Liver (tissue), 9 donors: Measurements from ENCODE around the gene HUS1. TPM values are rescaled to one million over a fixed set of nuclear protein-coding genes. Genes with fewer than 3 reads are reported as not detected.

Experiments
- DNase-seq: peaks from one replicate; pipeline ENCODE4 v3.0.0-alpha.2; 2017; ENCODE audit warnings: low spot score
- H3K27ac ChIP-seq, 2 donors: one replicate each; pipeline ENCODE4 v1.7.0; 2013; ENCODE audit warnings: inconsistent platforms in 2 of 2, low read length in 2 of 2, control low read depth in 1 of 2, low read depth in 1 of 2, mild to moderate bottlenecking in 1 of 2
- H3K27me3 ChIP-seq, 4 donors: one replicate each; pipeline versions ENCODE4 v1.6.1 to v1.7.0; 2013; ENCODE audit warnings: low read length in 3 of 4, inconsistent platforms in 1 of 4, mild to moderate bottlenecking in 1 of 4, moderate library complexity in 1 of 4; ENCODE audit not compliant: control insufficient read depth in 4 of 4, insufficient read depth in 4 of 4
- H3K36me3 ChIP-seq, 4 donors: one replicate each; pipeline versions ENCODE4 v1.6.1 to v1.7.0; 2013; ENCODE audit warnings: low read length in 3 of 4, mild to moderate bottlenecking in 3 of 4, low read depth in 1 of 4, moderate library complexity in 1 of 4; ENCODE audit not compliant: control insufficient read depth in 4 of 4, insufficient read depth in 3 of 4
- H3K4me1 ChIP-seq, 4 donors: one replicate each; pipeline versions ENCODE4 v1.6.1 to v1.7.0; 2013; ENCODE audit warnings: low read length in 3 of 4, mild to moderate bottlenecking in 3 of 4, moderate library complexity in 1 of 4; ENCODE audit not compliant: control insufficient read depth in 4 of 4, insufficient read depth in 4 of 4
- H3K4me3 ChIP-seq, 3 donors: one replicate each; pipeline versions ENCODE4 v1.6.1 to v1.7.0; 2013; ENCODE audit warnings: low read length in 3 of 3, control low read depth in 1 of 3, low read depth in 1 of 3, mild to moderate bottlenecking in 1 of 3
- H3K9ac ChIP-seq, 2 donors: one replicate each; pipeline ENCODE4 v1.7.0; 2013; ENCODE audit warnings: low read length in 2 of 2, mild to moderate bottlenecking in 2 of 2, moderate library complexity in 2 of 2, control low read depth in 1 of 2, low read depth in 1 of 2
- H3K9me3 ChIP-seq, 4 donors: one replicate each; pipeline versions ENCODE4 v1.6.1 to v1.7.0; 2013; ENCODE audit warnings: low read length in 3 of 4; ENCODE audit not compliant: control insufficient read depth in 4 of 4
- ATF3 ChIP-seq: IDR thresholded peaks from 2 replicates; pipeline ENCODE4 v1.6.1; 2016; ENCODE audit warnings: antibody characterized with exemption
- CTCF ChIP-seq: fragments of 150-350 bp; IDR thresholded peaks from 2 replicates; pipeline ENCODE4 v1.5.1; 2017; ENCODE audit warnings: improper control_type of control experiment, low read depth, low read length; ENCODE audit not compliant: missing input control
- FOXA1 ChIP-seq: IDR thresholded peaks from 2 replicates; pipeline ENCODE4 v1.6.1; 2016; ENCODE audit warnings: antibody characterized with exemption
- FOXA2 ChIP-seq: IDR thresholded peaks from 2 replicates; pipeline ENCODE4 v1.6.1; 2016; ENCODE audit warnings: antibody characterized with exemption
- GABPA ChIP-seq, 2 donors: IDR thresholded peaks in 1 of 2; conservative IDR thresholded peaks in 1 of 2; 2 replicates each; pipeline ENCODE4 v1.6.1; 2016; ENCODE audit warnings: antibody characterized with exemption in 2 of 2, mild to moderate bottlenecking in 1 of 2, moderate library complexity in 1 of 2
- HNF4A ChIP-seq, 2 donors: conservative IDR thresholded peaks; 2 replicates each; pipeline ENCODE4 v1.6.1; 2016; ENCODE audit warnings: antibody characterized with exemption in 2 of 2, mild to moderate bottlenecking in 2 of 2
- HNF4G ChIP-seq: IDR thresholded peaks from 2 replicates; pipeline ENCODE4 v1.6.1; 2016; ENCODE audit warnings: antibody characterized with exemption
- JUND ChIP-seq, 2 donors: IDR thresholded peaks; 2 replicates each; pipeline ENCODE4 v1.6.1; 2016; ENCODE audit warnings: antibody characterized with exemption in 2 of 2
- NR2F2 ChIP-seq: IDR thresholded peaks from 2 replicates; pipeline ENCODE4 v1.6.1; 2016; ENCODE audit warnings: antibody characterized with exemption
- REST ChIP-seq: IDR thresholded peaks from 2 replicates; pipeline ENCODE4 v1.6.1; 2016; ENCODE audit warnings: antibody characterized with exemption, mild to moderate bottlenecking
- RXRA ChIP-seq, 2 donors: IDR thresholded peaks; 2 replicates each; pipeline ENCODE4 v1.6.1; 2017 to 2018; ENCODE audit warnings: antibody characterized with exemption in 2 of 2, mild to moderate bottlenecking in 1 of 2
- SP1 ChIP-seq: IDR thresholded peaks from 2 replicates; pipeline ENCODE4 v1.6.1; 2018; ENCODE audit warnings: antibody characterized with exemption, mild to moderate bottlenecking
- TAF1 ChIP-seq: conservative IDR thresholded peaks from 2 replicates; pipeline ENCODE4 v1.6.1; 2016; ENCODE audit warnings: antibody characterized with exemption, mild to moderate bottlenecking
- WGBS: extraction: QIAGEN DNeasy Blood & Tissue Kit; methylation state at CpG from one replicate; pipeline ENCODE4 v1.1.7; 2013; 5-methylcytosine and 5-hydroxymethylcytosine counted together
- polyA plus RNA-seq, 2 donors: library from polyadenylated mRNA; stranded (reverse) in 1 of 2; unstranded in 1 of 2; fragments of 200-250 nt in 1 of 2; fragments of >200 nt in 1 of 2; fragmentation: Nextera tagmentation in 1 of 2; extraction: Ambion mirVana in 1 of 2; gene quantifications; one replicate each; pipeline versions ENCODE4 v1.2.1 to v1.2.3, GENCODE V29; 2013 to 2015
- total RNA-seq, 2 donors: library from RNA; depleted of rRNA; stranded (reverse); fragments of >200 nt; gene quantifications; one replicate each; pipeline ENCODE4 v1.2.3, GENCODE V29; 2014
- TF ChIP-seq, protein P1 (sequence below): IDR thresholded peaks from 2 replicates; pipeline ENCODE4 v1.6.1; 2016; ENCODE audit warnings: antibody characterized with exemption
- TF ChIP-seq, protein P2 (sequence below): IDR thresholded peaks from 2 replicates; pipeline ENCODE4 v1.6.1; 2016; ENCODE audit warnings: antibody characterized with exemption
- donor health status: healthy.
- donor health status: healthy.
- donor health status: healthy.
- donor health status: healthy.
- donor health status: healthy.

Gene HUS1
- total and polyA plus RNA-seq, 4 donors, result 9.2 to 39.0 (median 18.4) TPM

DNA sequence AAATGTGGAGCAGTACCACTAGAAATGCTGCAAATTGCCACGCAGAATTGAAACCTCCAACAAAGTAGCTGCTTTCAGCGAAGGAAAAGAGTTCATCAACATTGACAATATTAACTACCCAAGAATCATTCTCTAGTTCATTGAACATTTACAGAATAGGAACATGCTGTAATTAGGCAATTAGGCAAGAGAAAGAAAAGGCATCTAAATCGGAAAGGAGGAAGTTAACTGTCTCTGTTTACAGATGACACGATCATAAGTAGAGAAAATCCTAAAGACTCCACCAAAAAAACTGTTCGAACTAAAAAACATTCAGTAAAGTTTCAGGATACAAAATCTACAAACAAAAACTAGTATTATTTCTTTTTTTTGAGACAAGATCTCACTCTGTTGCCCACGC, 22.3 kb downstream of the HUS1 start (continued):
- TF ChIP-seq CTCF, result no peak
- no peak for TF ChIP-seq ATF3

DNA sequence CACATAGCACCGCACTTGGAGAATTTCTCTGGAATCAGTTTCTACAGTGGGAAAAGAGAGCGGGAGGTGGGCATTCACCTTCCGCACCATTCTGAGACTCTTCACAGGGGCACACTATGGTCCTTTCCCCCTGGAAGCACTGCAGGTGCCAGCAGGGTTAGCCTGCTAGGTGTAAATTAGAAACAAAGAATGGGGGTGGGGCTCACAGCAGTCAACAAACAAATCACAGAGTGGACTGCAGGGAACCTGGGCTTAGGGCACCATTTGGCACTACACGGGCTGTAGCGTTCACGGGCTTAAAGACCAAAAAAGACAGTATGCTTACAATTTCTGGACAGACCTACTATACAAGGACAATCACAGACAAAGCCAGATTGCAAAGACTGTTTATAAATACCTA, 23.2 kb downstream of the HUS1 start:
- WGBS, result 81% methylated on average over 6 of the region's 6 CpGs
- no peaks in the 10 kb centered on the region for H3K27me3 ChIP-seq
- no peak for TF ChIP-seq FOXA1
- TF ChIP-seq JUND (IDR thresholded peaks at IDR 0.05), result no peak
- TF ChIP-seq TAF1, result no peak
- TF ChIP-seq HNF4G, result no peak
- no peak for TF ChIP-seq NR2F2
- TF ChIP-seq FOXA2, result no peak
- no peak for TF ChIP-seq HNF4A (conservative IDR thresholded peaks at IDR 0.05)
- TF ChIP-seq SP1, result no peak
- TF ChIP-seq CTCF, result no peak
- TF ChIP-seq, protein P1, sequence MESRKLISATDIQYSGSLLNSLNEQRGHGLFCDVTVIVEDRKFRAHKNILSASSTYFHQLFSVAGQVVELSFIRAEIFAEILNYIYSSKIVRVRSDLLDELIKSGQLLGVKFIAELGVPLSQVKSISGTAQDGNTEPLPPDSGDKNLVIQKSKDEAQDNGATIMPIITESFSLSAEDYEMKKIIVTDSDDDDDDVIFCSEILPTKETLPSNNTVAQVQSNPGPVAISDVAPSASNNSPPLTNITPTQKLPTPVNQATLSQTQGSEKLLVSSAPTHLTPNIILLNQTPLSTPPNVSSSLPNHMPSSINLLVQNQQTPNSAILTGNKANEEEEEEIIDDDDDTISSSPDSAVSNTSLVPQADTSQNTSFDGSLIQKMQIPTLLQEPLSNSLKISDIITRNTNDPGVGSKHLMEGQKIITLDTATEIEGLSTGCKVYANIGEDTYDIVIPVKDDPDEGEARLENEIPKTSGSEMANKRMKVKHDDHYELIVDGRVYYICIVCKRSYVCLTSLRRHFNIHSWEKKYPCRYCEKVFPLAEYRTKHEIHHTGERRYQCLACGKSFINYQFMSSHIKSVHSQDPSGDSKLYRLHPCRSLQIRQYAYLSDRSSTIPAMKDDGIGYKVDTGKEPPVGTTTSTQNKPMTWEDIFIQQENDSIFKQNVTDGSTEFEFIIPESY, result no peak
- TF ChIP-seq REST, result no peak
- TF ChIP-seq ATF3, result no peak
- TF ChIP-seq, protein P2, sequence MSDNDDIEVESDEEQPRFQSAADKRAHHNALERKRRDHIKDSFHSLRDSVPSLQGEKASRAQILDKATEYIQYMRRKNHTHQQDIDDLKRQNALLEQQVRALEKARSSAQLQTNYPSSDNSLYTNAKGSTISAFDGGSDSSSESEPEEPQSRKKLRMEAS, result no peak
- TF ChIP-seq GABPA (IDR thresholded peaks at IDR 0.05 in 1 of 2, conservative IDR thresholded peaks at IDR 0.05 in 1 of 2), result no peak
- TF ChIP-seq RXRA (IDR thresholded peaks at IDR 0.05), result no peak
- DNase-seq, result no peak
- no peak overlapping the region for H3K27ac ChIP-seq
- H3K4me3 ChIP-seq, result no peak overlapping the region
- H3K36me3 ChIP-seq, result peaks cover 0 to 21% (median 13%) of the 10 kb centered on the region in 4 donors
- peaks cover 0 to 5% (median under 1%) of the 10 kb centered on the region in 4 donors for H3K4me1 ChIP-seq
- H3K9ac ChIP-seq, result no peak overlapping the region
- no peaks in the 10 kb centered on the region for H3K9me3 ChIP-seq
